IMR-90 (cell line): Measurements from ENCODE around the gene CD1D.

Source experiments
- BHLHE40 ChIP-seq: fragments of 150-350 bp; IDR thresholded peaks from 2 replicates; pipeline ENCODE4 v1.6.1; 2016; ENCODE audit warnings: mild to moderate bottlenecking, low read depth, low read length
- CEBPB ChIP-seq: IDR thresholded peaks from 2 replicates; pipeline ENCODE4 v1.6.1; 2012; ENCODE audit warnings: low read depth, low read length, improper control_type of control experiment
- CTCF ChIP-seq: conservative IDR thresholded peaks from 2 replicates; pipeline ENCODE4 v1.5.1; 2012; ENCODE audit warnings: mild to moderate bottlenecking, low read depth, low read length, improper control_type of control experiment
- FOS ChIP-seq: fragments of 150-350 bp; IDR thresholded peaks from 2 replicates; pipeline ENCODE4 v1.6.1; 2016; ENCODE audit warnings: low read depth, low read length
- MAFK ChIP-seq: IDR thresholded peaks from 2 replicates; pipeline ENCODE4 v1.6.1; 2012; ENCODE audit warnings: low read depth, low read length, improper control_type of control experiment
- MXI1 ChIP-seq: IDR thresholded peaks from 2 replicates; pipeline ENCODE4 v1.6.1; 2012; ENCODE audit warnings: low read depth, mild to moderate bottlenecking, low read length, moderate library complexity, borderline replicate concordance
- NFE2L2 ChIP-seq: fragments of 150-350 bp; IDR thresholded peaks from 2 replicates; pipeline ENCODE4 v1.6.1; 2016; ENCODE audit warnings: low read depth, mild to moderate bottlenecking, low read length
- POLR2A ChIP-seq: IDR thresholded peaks from 2 replicates; pipeline ENCODE4 v1.6.1; 2012; ENCODE audit warnings: mild to moderate bottlenecking, low read depth, low read length
- RAD21 ChIP-seq: IDR thresholded peaks from 2 replicates; pipeline ENCODE4 v1.6.1; 2012; ENCODE audit warnings: low read length, improper control_type of control experiment
- RCOR1 ChIP-seq: IDR thresholded peaks from 2 replicates; pipeline ENCODE4 v1.6.1; 2012; ENCODE audit warnings: mild to moderate bottlenecking, low read length, improper control_type of control experiment; ENCODE audit not compliant: insufficient replicate concordance
- TF ChIP-seq, protein P1 (sequence below): fragments of 150-350 bp; IDR thresholded peaks from 2 replicates; pipeline ENCODE4 v1.6.1; 2017; ENCODE audit warnings: mild to moderate bottlenecking, antibody characterized with exemption, low read length, low read depth
- TF ChIP-seq, protein P2 (sequence below): fragments of 150-350 bp; IDR thresholded peaks from 2 replicates; pipeline ENCODE4 v1.6.1; 2016; ENCODE audit warnings: low read depth, mild to moderate bottlenecking, low read length, moderate library complexity, borderline replicate concordance

- TF ChIP-seq, protein P1, sequence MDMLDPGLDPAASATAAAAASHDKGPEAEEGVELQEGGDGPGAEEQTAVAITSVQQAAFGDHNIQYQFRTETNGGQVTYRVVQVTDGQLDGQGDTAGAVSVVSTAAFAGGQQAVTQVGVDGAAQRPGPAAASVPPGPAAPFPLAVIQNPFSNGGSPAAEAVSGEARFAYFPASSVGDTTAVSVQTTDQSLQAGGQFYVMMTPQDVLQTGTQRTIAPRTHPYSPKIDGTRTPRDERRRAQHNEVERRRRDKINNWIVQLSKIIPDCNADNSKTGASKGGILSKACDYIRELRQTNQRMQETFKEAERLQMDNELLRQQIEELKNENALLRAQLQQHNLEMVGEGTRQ: no peak
- TF ChIP-seq CTCF (no peak), BHLHE40 (no peak), POLR2A (no peak), RAD21 (no peak), MXI1 (no peak), FOS (0 out of 2 replicates have a peak, but pooled peaks have one; percentile 5), CEBPB (peak; percentile 53), RCOR1 (no peak), NFE2L2 (peak; percentile 23; the same call in 1 of the 2 replicates), MAFK (no peak)
- TF ChIP-seq, protein P2, sequence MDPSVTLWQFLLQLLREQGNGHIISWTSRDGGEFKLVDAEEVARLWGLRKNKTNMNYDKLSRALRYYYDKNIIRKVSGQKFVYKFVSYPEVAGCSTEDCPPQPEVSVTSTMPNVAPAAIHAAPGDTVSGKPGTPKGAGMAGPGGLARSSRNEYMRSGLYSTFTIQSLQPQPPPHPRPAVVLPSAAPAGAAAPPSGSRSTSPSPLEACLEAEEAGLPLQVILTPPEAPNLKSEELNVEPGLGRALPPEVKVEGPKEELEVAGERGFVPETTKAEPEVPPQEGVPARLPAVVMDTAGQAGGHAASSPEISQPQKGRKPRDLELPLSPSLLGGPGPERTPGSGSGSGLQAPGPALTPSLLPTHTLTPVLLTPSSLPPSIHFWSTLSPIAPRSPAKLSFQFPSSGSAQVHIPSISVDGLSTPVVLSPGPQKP: no peak
These were observed 34.5 kb upstream of the CD1D start for GRCh38 chr1:158146165-158146564.
